ENCODE data around the gene RAB22A.

- no peak for TF ChIP-seq REST (IDR thresholded peaks at IDR 0.05; ENCODE audit: insufficient read depth in 1 of 2, low read depth in 2 of 2, low read length in 2 of 2)
- no peak for TF ChIP-seq SIN3A (IDR thresholded peaks at IDR 0.05; ENCODE audit: borderline replicate concordance, insufficient read depth, low read length)
These were observed 32.4 kb upstream of the RAB22A start for GRCh38 chr20:58277107-58277506.
